ENCODE measurements around the gene LDB1. TPM values are rescaled to one million over a fixed set of nuclear protein-coding genes. Genes with fewer than 3 reads are reported as not detected.

The LDB1 gene
- polyA plus RNA-seq (ENCODE audit: insufficient read length): 82.7 TPM

- peak; percentile 89 for DNase-seq
These were observed at the start of gene LDB1 for GRCh38 chr10:102120142-102120990. Gene LDB1 (minus strand): TSS chr10:102120368. CDS start chr10:102120110, 258 bp downstream.

- no peak for DNase-seq
These were observed 47.7 kb upstream of the LDB1 start for GRCh38 chr10:102167861-102168260.

DNA sequence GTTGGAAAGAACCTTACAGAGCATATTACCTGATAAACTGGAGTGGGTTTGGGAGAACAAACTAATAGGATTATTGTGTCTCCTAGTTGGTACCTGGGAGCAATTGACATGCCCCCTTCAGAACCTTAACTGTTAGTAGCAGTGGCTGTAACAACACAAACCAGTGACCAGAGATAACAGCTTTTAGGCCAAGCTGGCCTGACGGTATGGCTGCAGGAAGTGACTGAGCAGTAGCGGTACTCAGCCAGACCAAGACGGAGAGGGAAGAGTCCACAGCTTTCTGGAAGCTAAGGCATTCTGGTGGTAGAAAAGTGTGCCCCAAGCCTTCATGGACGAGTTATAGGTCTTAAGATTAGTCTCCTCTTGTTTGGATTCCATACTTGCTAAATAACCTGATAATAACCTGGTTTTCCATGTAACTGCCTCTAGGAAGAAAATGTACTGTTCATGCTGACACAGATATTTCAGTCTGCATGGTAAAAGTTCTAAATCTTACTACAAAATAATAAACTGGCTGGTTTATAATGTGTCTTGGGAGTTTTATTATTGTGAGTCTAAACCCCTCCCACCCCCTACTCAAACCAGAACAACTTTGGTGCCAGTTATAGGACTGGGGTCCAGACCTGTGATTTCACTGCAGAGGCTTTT is 43.3 kb upstream of the LDB1 start:
- no peak for DNase-seq

GRCh38 chr10:102159831-102160230 is 39.7 kb upstream of the LDB1 start:
- no peak for DNase-seq

DNA sequence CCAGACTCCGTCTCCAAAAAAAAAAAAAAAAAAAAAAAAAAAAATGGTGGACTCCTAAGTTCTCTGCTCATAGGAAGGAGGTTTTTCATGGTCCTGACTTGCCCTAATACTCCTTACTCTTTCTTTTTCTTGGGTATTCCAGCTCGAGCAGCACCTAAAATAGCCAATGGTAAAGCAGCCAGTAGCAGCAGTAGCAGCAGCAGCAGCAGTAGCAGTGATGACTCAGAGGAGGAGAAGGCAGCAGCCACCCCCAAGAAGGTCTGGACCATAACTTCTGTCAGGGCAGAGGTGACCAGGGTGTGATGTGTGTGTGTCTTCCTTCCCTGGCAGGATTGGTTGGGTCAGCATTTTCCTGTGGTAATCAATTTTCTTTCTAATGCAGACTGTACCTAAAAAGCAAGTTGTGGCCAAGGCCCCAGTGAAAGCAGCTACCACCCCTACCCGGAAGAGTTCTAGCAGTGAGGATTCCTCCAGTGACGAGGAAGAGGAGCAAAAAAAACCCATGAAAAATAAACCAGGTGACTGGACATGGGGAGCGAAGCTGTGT is 39.0 kb upstream of the LDB1 start:
- no peak for DNase-seq

GRCh38 chr10:102157224-102157623 is 37.1 kb upstream of the LDB1 start:
- no peak for DNase-seq

- no peak for DNase-seq
These were observed 34.4 kb upstream of the LDB1 start for GRCh38 chr10:102154466-102155116.

GRCh38 chr10:102153093-102153620 is 33.0 kb upstream of the LDB1 start:
- DNase-seq: no peak

- no peak for DNase-seq
These were observed 32.4 kb upstream of the LDB1 start for GRCh38 chr10:102152545-102152890.

DNA sequence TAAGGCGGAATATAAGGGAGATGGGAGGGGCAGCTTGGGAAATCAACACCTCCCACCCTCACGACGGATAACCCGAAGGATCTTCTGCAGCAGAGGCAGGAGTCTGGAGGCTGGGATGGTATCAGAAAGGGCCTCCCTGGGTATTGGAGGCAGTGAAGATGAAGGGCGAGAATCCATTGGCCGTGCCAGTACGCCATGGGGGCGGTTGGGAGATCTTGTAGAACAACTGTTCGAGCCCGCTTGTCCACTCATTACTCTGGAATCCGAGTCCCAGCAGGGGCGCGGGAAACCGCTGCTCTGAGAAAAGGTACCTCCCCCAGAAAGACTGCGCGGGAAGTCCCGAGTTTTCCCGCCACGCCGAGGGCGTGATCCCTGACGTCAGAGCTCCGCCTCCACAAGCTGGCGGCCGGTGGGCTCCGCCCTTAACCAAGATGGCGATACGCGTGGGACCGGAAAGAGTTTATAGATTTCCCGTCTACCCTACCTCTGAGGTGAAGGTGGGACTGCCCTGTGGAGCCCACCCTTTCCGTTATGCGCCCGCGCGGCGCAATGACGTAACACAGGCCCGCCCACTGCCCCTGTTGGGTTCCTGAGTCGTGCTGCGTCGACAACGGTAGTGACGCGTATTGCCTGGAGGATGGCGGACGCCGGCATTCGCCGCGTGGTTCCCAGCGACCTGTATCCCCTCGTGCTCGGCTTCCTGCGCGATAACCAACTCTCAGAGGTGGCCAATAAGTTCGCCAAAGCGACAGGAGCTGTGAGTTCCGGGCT is 31.8 kb upstream of the LDB1 start, which contains the start of gene NOLC1:
TSS of gene NOLC1 (plus strand) at position 616 of the 771 bp plus-strand sequence. CDS start at position 638, 22 bp downstream.
- DNase-seq: peak; percentile 98

DNA sequence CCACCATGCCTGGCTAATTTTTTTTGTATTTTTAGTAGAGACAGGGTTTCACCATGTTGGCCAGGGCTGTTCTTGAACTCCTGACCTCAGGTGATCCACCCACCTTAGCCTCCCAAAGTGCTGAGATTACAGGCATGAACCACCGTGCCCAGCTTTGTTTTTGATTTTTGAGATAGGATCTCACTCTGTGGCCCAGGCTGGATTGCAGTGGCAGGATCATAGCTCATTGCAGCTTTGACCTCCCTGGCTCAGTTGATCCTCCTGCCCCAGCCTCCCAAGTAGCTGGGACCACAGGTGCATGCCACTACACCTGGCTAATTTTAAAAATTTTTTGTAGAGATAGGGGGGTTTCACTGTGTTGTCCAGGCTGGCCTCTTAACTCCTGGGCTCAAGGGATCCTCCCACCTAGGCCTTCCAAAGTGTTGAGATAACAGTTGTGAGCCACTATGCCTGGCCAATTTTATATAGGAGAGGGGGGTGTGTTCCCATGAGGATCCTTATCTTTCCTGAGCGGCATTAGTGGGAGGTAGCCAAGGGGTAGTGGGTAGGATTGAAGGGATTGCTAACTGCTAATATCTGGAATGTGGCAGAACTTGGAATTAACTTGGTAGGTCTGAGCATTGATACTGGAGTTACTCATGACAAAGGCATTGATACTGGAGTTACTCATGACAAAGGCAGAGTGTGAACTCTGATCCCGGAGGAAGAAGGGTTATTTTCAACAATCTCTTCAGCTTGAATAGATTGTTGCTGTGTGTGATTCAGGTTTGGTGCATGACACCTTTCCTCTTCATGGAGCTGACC is 31.0 kb upstream of the LDB1 start:
- peak; percentile 17 for DNase-seq

GRCh38 chr10:102148275-102148674 is 28.1 kb upstream of the LDB1 start:
- DNase-seq: no peak

DNA sequence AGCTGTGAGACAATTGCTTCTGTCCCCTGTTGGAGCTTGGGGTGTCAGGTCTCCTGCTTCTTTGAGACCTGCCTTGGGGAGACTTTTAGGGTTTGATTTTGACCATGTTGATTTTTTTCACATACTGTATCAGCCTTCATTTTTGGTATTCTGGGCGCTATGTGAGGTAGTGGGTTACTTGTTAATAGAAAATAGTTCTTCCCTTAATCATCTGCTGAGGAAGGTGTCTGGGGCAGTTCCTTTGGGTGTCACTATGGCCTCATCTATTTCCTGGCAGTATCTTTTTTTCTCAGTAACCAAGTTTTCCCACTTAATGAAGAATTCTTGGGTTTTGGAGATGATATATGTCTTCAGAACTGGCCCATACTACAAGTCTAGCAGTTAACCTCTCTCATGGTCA is 27.4 kb upstream of the LDB1 start:
- DNase-seq: no peak

DNA sequence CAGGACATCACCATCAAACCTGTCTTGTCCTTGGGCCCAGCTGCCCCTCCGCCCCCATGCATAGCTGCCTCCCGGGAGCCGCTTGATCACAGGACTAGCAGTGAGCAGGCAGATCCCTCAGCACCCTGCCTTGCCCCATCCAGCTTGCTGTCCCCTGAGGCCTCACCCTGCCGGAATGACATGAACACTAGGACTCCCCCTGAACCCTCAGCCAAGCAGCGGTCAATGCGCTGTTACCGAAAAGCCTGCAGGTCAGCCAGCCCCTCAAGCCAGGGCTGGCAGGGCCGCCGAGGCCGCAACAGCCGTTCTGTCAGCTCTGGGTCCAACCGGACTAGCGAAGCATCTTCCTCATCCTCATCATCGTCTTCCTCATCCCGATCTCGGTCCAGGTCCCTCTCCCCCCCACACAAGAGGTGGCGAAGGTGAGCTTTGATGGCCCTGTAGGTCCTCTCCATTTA is 26.8 kb upstream of the LDB1 start:
- no peak for DNase-seq

- DNase-seq: no peak
These were observed 21.5 kb upstream of the LDB1 start for GRCh38 chr10:102141583-102142107.

DNA sequence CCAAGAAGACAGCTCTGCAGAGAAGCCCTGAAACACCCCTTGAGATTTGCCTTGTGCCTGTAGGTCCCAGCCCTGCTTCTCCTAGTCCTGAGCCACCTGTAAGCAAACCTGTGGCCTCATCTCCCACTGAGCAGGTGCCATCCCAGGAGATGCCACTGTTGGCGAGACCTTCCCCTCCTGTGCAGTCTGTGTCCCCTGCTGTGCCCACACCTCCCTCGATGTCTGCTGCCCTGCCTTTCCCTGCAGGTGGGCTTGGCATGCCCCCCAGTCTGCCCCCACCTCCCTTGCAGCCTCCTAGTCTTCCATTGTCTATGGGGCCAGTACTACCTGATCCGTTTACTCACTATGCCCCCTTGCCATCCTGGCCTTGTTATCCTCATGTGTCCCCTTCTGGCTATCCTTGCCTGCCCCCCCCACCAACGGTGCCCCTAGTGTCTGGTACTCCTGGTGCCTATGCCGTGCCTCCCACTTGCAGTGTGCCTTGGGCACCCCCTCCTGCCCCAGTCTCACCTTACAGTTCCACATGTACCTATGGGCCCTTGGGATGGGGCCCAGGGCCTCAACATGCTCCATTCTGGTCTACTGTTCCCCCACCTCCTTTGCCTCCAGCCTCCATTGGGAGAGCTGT is 20.9 kb upstream of the LDB1 start:
- no peak for DNase-seq

DNA sequence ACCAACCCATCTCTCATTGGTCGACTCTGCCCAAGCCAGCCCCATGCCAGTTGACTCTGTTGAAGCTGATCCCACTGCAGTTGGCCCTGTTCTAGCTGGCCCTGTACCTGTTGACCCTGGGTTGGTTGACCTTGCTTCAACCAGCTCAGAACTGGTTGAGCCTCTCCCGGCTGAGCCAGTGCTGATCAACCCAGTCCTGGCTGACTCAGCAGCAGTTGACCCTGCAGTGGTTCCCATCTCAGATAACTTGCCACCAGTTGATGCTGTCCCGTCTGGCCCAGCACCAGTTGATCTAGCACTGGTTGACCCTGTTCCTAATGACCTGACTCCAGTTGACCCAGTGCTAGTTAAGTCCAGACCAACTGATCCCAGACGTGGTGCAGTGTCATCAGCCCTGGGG is 20.1 kb upstream of the LDB1 start:
- DNase-seq: no peak

DNA sequence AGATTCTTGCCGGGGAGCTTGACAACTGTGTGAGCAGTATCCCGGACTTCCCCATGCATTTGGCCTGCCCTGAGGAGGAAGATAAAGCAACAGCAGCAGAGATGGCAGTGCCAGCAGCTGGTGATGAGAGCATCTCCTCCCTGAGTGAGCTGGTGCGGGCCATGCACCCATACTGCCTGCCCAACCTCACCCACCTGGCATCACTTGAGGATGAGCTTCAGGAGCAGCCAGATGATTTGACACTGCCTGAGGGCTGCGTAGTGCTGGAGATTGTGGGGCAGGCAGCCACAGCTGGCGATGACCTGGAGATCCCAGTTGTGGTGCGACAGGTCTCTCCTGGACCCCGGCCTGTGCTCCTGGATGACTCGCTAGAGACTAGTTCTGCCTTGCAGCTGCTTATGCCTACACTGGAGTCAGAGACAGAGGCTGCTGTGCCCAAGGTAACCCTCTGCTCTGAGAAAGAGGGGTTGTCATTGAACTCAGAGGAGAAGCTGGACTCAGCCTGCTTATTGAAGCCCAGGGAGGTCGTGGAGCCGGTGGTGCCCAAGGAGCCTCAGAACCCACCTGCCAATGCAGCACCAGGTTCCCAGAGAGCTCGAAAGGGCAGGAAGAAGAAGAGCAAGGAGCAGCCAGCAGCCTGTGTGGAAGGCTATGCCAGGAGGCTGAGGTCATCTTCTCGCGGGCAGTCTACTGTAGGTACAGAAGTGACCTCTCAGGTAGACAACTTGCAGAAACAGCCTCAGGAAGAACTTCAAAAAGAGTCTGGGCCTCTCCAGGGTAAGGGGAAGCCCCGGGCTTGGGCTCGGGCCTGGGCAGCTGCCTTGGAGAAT is 19.3 kb upstream of the LDB1 start:
- no peak for DNase-seq

GRCh38 chr10:102135956-102136526 is 15.9 kb upstream of the LDB1 start:
- DNase-seq: no peak

All from hindlimb muscle (tissue), 1 donor.